Superior temporal gyrus (tissue), 1 donor: ENCODE results near the gene KCNJ10.
A peak's percentile ranks its signal among the peaks of the same experiment; 100 is the strongest.

ENCODE experiments used
- DNase-seq: peaks from one replicate; pipeline ENCODE4 v3.0.0-alpha.2; 2016; ENCODE audit errors: extremely low spot score

Gene KCNJ10

GRCh38 chr1:160024195-160024905 is 45.6 kb downstream of the KCNJ10 start:
- DNase-seq, result peak; percentile 72

- no peak for DNase-seq
Observed at GRCh38 chr1:160022330-160023310, 47.3 kb downstream of the KCNJ10 start.

- no peak for DNase-seq
Observed at GRCh38 chr1:160021376-160022074, 48.4 kb downstream of the KCNJ10 start.

GRCh38 chr1:160020196-160020595 is 49.8 kb downstream of the KCNJ10 start:
- DNase-seq, result no peak

GRCh38 chr1:160018900-160019299 is 51.1 kb downstream of the KCNJ10 start:
- DNase-seq, result no peak

- no peak for DNase-seq
Observed at GRCh38 chr1:160018347-160018746, 51.6 kb downstream of the KCNJ10 start.

- DNase-seq, result no peak
Observed at GRCh38 chr1:160017592-160017991, 52.4 kb downstream of the KCNJ10 start.

GRCh38 chr1:160011781-160012180 is 58.2 kb downstream of the KCNJ10 start:
- no peak for DNase-seq

GRCh38 chr1:160009801-160010200 is 60.2 kb downstream of the KCNJ10 start:
- no peak for DNase-seq

GRCh38 chr1:160009081-160009480 is 60.9 kb downstream of the KCNJ10 start:
- no peak for DNase-seq

GRCh38 chr1:160007577-160008200 is 62.3 kb downstream of the KCNJ10 start:
- peak; percentile 84 for DNase-seq

GRCh38 chr1:160006312-160006940 is 63.5 kb downstream of the KCNJ10 start:
- peak; percentile 31 for DNase-seq

- DNase-seq, result no peak
Observed at GRCh38 chr1:160005070-160005469, 64.9 kb downstream of the KCNJ10 start.

- DNase-seq, result no peak
Observed at GRCh38 chr1:160004425-160004824, 65.5 kb downstream of the KCNJ10 start.

- DNase-seq, result no peak
Observed at GRCh38 chr1:160004001-160004400, 66.0 kb downstream of the KCNJ10 start.

- DNase-seq, result no peak
Observed at GRCh38 chr1:160001440-160001839, 68.5 kb downstream of the KCNJ10 start.

- no peak for DNase-seq
Observed at GRCh38 chr1:159999204-159999603, 70.8 kb downstream of the KCNJ10 start.

GRCh38 chr1:159996653-159997052 is 73.3 kb downstream of the KCNJ10 start:
- DNase-seq, result no peak

GRCh38 chr1:159994896-159995295 is 75.1 kb downstream of the KCNJ10 start:
- DNase-seq, result no peak

- no peak for DNase-seq
Observed at GRCh38 chr1:159993911-159994310, 76.0 kb downstream of the KCNJ10 start.

- DNase-seq, result no peak
Observed at GRCh38 chr1:159992161-159992560, 77.8 kb downstream of the KCNJ10 start.
